K562 (cell line): ENCODE data around the gene ECI1. TPM values are rescaled to one million over a fixed set of nuclear protein-coding genes. Genes with fewer than 3 reads are reported as not detected.

ENCODE experiments used
- ATAC-seq: fragments of 200-7000 bp; cut with Tn5 transposase; 3 replicates; pipeline ENCODE4 v1.9.1; 2020; ENCODE audit warnings: moderate library complexity
- BruUV-seq: library from RNA; stranded (reverse); fragments of 400-500 nt; replicated peaks from 2 replicates; lab custom pipeline; 2021; lab: Mats Ljungman, UMichigan
- CTCF ChIA-PET: fragments of 300-600 bp; formaldehyde crosslinking; extraction: SDS; loops from one replicate; lab custom pipeline; 2021; ENCODE audit warnings: low intra/inter-chr PET ratio; lab: Yijun Ruan, JAX
- POLR2A ChIA-PET: fragments of 300-600, 350-650 bp; sonication (Branson Sonifier 250); formaldehyde crosslinking; extraction: SDS; loops from one replicate; lab custom pipeline; 2021; ENCODE audit warnings: antibody characterized with exemption, inconsistent platforms; lab: Yijun Ruan, JAX
- DNase-seq, 4 experiments: peaks; one replicate each; pipeline versions ENCODE4 v3.0.0 to v3.0.0-alpha.2; 2011 to 2018; ENCODE audit warnings: low spot score in 3 of 4, mixed read lengths in 3 of 4; ENCODE audit errors: extremely low read depth in 1 of 4
- FAIRE-seq: peaks from 2 replicates; lab custom pipeline; 2011; peaks lifted over from hg19 to GRCh38; lab: Jason Lieb, UNC
- H2AFZ ChIP-seq: 2 replicates; pipeline ENCODE4 v1.6.0; 2011; ENCODE audit warnings: low read depth, low read length, control low read depth, inconsistent platforms
- H3K27ac ChIP-seq: fragments of 200-600 bp; 3 replicates; pipeline ENCODE4 v1.8.0; 2011; ENCODE audit warnings: low read depth, mild to moderate bottlenecking, control low read depth, inconsistent platforms, low read length, moderate library complexity, mixed read lengths; ENCODE audit errors: extremely low read depth
- H3K27me3 ChIP-seq, 2 experiments: fragments of 300-600 bp in 1 of 2; 2 replicates in 1 of 2; 3 replicates in 1 of 2; pipeline versions ENCODE4 v1.6.0 to v1.8.0; 2011; ENCODE audit warnings: inconsistent platforms in 2 of 2, low read length in 2 of 2, mild to moderate bottlenecking in 1 of 2, mixed read lengths in 1 of 2, moderate library complexity in 1 of 2; ENCODE audit not compliant: control insufficient read depth in 2 of 2, insufficient read depth in 2 of 2
- H3K36me3 ChIP-seq: fragments of 300-600 bp; 3 replicates; pipeline ENCODE4 v1.8.0; 2011; ENCODE audit warnings: mild to moderate bottlenecking, low read length, inconsistent platforms; ENCODE audit not compliant: control insufficient read depth, insufficient read depth
- H3K4me1 ChIP-seq, 2 experiments: fragments of 200-600 bp in 1 of 2; replicated peaks in 1 of 2; 2 replicates in 1 of 2; 3 replicates in 1 of 2; pipeline versions ENCODE4 v1.5.1 to v1.8.0; 2011; ENCODE audit warnings: inconsistent platforms in 2 of 2, low read length in 2 of 2, mild to moderate bottlenecking in 1 of 2, mixed read lengths in 1 of 2, moderate library complexity in 1 of 2; ENCODE audit not compliant: control insufficient read depth in 2 of 2, insufficient read depth in 2 of 2
- H3K4me2 ChIP-seq: 2 replicates; pipeline ENCODE4 v1.6.1; 2011; ENCODE audit warnings: low read length, control low read depth, inconsistent platforms, mixed read lengths; ENCODE audit not compliant: insufficient read depth
- H3K4me3 ChIP-seq: fragments of 200-600 bp; sonication (generic), shearing (Covaris generic); 2 replicates; pipeline ENCODE4 v1.5.1; 2016; ENCODE audit warnings: control low read depth, inconsistent platforms
- H3K79me2 ChIP-seq: fragments of 200-600 bp; 3 replicates; pipeline ENCODE4 v1.8.0; 2011; ENCODE audit warnings: low read length, inconsistent platforms; ENCODE audit not compliant: control insufficient read depth, insufficient read depth
- H3K9ac ChIP-seq, 2 experiments: 2 replicates each; pipeline versions ENCODE4 v1.6.0 to v1.6.1; 2011; ENCODE audit warnings: low read depth in 2 of 2, low read length in 2 of 2, control low read depth in 1 of 2, inconsistent platforms in 1 of 2, mild to moderate bottlenecking in 1 of 2, mixed read lengths in 1 of 2; ENCODE audit not compliant: insufficient read depth in 1 of 2
- H3K9me1 ChIP-seq: one replicate; pipeline ENCODE4 v1.6.0; 2011; ENCODE audit warnings: inconsistent platforms, mild to moderate bottlenecking, low read length, moderate library complexity; ENCODE audit not compliant: control insufficient read depth, insufficient read depth
- H3K9me3 ChIP-seq: replicated peaks from 2 replicates; pipeline ENCODE4 v1.5.1; 2011; ENCODE audit warnings: low read depth, low read length, inconsistent platforms; ENCODE audit not compliant: control insufficient read depth, insufficient read depth
- H4K20me1 ChIP-seq: replicated peaks from 2 replicates; pipeline ENCODE4 v1.6.1; 2011; ENCODE audit warnings: low read length, inconsistent platforms, mixed read lengths; ENCODE audit not compliant: control insufficient read depth, insufficient read depth
- CEBPG ChIP-seq, 3 experiments: fragments of 200-800 bp in 1 of 3; sonication (Bioruptor generic) in 1 of 3; sonication (generic) in 1 of 3; formaldehyde crosslinking in 1 of 3; IDR thresholded peaks in 2 of 3; conservative IDR thresholded peaks in 1 of 3; 2 replicates each; pipeline versions ENCODE4 v1.6.1 to v1.8.0; 2016 to 2022; ENCODE audit warnings: missing compliant biosample characterization in 2 of 3, missing genetic modification characterization in 2 of 3, mild to moderate bottlenecking in 1 of 3, missing genetic modification reagents in 1 of 3
- HDAC2 ChIP-seq: fragments of 450-650 bp; IDR thresholded peaks from 2 replicates; pipeline ENCODE4 v1.6.1; 2016; ENCODE audit warnings: mild to moderate bottlenecking
- KLF10 ChIP-seq: fragments of 250-450 bp; sonication (Bioruptor Pico); IDR thresholded peaks from 2 replicates; pipeline ENCODE4 v1.6.1; 2021; ENCODE audit warnings: matching md5 sums
- NBN ChIP-seq: fragments of 450-650 bp; IDR thresholded peaks from 2 replicates; pipeline ENCODE4 v1.6.1; 2016; ENCODE audit warnings: low read depth, mild to moderate bottlenecking
- POLR2G ChIP-seq: fragments of 200-400 bp; formaldehyde crosslinking; IDR thresholded peaks from 2 replicates; pipeline ENCODE4 v1.6.1; 2017; ENCODE audit warnings: low read depth, mild to moderate bottlenecking, antibody characterized with exemption, low read length, moderate library complexity
- POLR2H ChIP-seq: IDR thresholded peaks from 2 replicates; pipeline ENCODE4 v1.6.1; 2016; ENCODE audit warnings: missing genetic modification characterization, low read depth, mild to moderate bottlenecking, control low read depth, missing compliant biosample characterization, moderate library complexity
- RBBP5 ChIP-seq: fragments of 200-600 bp; sonication (generic); IDR thresholded peaks from 2 replicates; pipeline ENCODE4 v1.6.1; 2012; ENCODE audit warnings: borderline replicate concordance, mild to moderate bottlenecking, low read length, control low read depth, inconsistent platforms; ENCODE audit not compliant: insufficient read depth, poor library complexity, severe bottlenecking
- RBFOX2 ChIP-seq: fragments of 200-400 bp; formaldehyde crosslinking; IDR thresholded peaks from 2 replicates; pipeline ENCODE4 v1.6.1; 2017; ENCODE audit warnings: low read depth, mild to moderate bottlenecking, low read length, moderate library complexity
- RBM34 ChIP-seq: fragments of 200-400 bp; formaldehyde crosslinking; IDR thresholded peaks from 2 replicates; pipeline ENCODE4 v1.6.1; 2018; ENCODE audit warnings: low read length, borderline replicate concordance; ENCODE audit not compliant: insufficient read depth
- SMAD4 ChIP-seq: fragments of 250-450 bp; sonication (Bioruptor Pico); conservative IDR thresholded peaks from 2 replicates; pipeline ENCODE4 v1.8.0; 2021; ENCODE audit warnings: inconsistent platforms, mild to moderate bottlenecking, moderate library complexity
- SMARCC2 ChIP-seq: fragments of 450-650 bp; IDR thresholded peaks from 2 replicates; pipeline ENCODE4 v1.6.1; 2017; ENCODE audit warnings: antibody characterized with exemption, moderate library complexity, mild to moderate bottlenecking, low read depth
- TOE1 ChIP-seq, 2 experiments: fragments of 450-650 bp in 1 of 2; sonication (generic) in 1 of 2; formaldehyde crosslinking in 1 of 2; IDR thresholded peaks; 2 replicates each; pipeline versions ENCODE4 v1.7.1 to v1.8.0; 2016 to 2022; ENCODE audit warnings: borderline replicate concordance in 2 of 2, mild to moderate bottlenecking in 2 of 2, antibody characterized with exemption in 1 of 2, inconsistent platforms in 1 of 2, low read depth in 1 of 2, missing genetic modification reagents in 1 of 2, moderate library complexity in 1 of 2
- U2AF1 ChIP-seq: fragments of 200-400 bp; formaldehyde crosslinking; optimal IDR thresholded peaks from 2 replicates; pipeline ENCODE3; 2017; ENCODE audit warnings: mild to moderate bottlenecking, low read depth, low read length, moderate library complexity
- WGBS: fragments of 100-300 bp; shearing (Covaris generic); methylation state at CpG from one replicate; pipeline ENCODE4 v1.1.6; 2016; ENCODE audit warnings: low coverage, mixed read lengths; ENCODE audit not compliant: insufficient coverage; ENCODE audit errors: missing lambda C conversion rate; 5-methylcytosine and 5-hydroxymethylcytosine counted together
- in situ Hi-C: fragments of 300-500 bp; cut with MboI; formaldehyde crosslinking; loops from 4 replicates; pipeline ENCODE4 v1.15.0; 2018; ENCODE audit warnings: inconsistent platforms, mixed read lengths
- intact Hi-C: fragments of 100-400 bp; cut with micrococcal nuclease; formaldehyde crosslinking; loops from 2 replicates; pipeline ENCODE4 v1.14.2; 2022
- polyA plus RNA-seq, 8 experiments: library from polyadenylated mRNA; depleted of rRNA in 4 of 8; stranded (reverse) in 5 of 8; unstranded in 3 of 8; fragments of >200 nt; fragmentation: Nextera tagmentation in 2 of 8; fragmentation: Illumina TruSeq in 1 of 8; extraction: Ambion mirVana in 2 of 8; extraction: Trizol in 1 of 8; gene quantifications; 2 replicates each; pipeline versions ENCODE4 v1.2.1 to v1.2.3, GENCODE V29; 2011 to 2014; ENCODE audit warnings: inconsistent platforms in 1 of 8, missing spikeins in 1 of 8
- total RNA-seq, 7 experiments: library from RNA; depleted of rRNA in 6 of 7; stranded (reverse); fragments of >200 nt in 6 of 7; fragmentation: Illumina TruSeq in 2 of 7; extraction: Trizol in 2 of 7; gene quantifications; 2 replicates each; pipeline versions ENCODE4 v1.2.1 to v1.2.3, GENCODE V29; 2011 to 2021; ENCODE audit warnings: low replicate concordance in 1 of 7

ECI1 gene
- total and polyA plus RNA-seq, 9 of the 15 experiments (the other 6 are each of a cell fraction or from before 2014, with no cell fraction given), result 4.7 to 189 (median 54.0) TPM

- Histone ChIP-seq H2AFZ (no peak overlapping the region), H3K9me3 (no peaks in the 10 kb centered on the region), H3K27me3 (no peaks in the 10 kb centered on the region), H4K20me1 (peaks cover 8% of the 10 kb centered on the region), H3K79me2 (peaks cover 47% of the 10 kb centered on the region), H3K4me3 (peak overlapping the region; percentile 84), H3K36me3 (peaks cover 42% of the 10 kb centered on the region; the same call in 1 of the 3 replicates), H3K27ac (no peak overlapping the region; the same call in 2 of the 3 replicates), H3K4me1 (peaks cover 22 to 77% of the 10 kb centered on the region in 2 experiments), H3K9ac (peak overlapping the region; percentile 92 to 96; a peak in 3 of 4 replicates), H3K9me1 (no peaks in the 10 kb centered on the region), H3K4me2 (peak overlapping the region; percentile 92)
- BruUV-seq, result no TSS peak
- no peak for ATAC-seq
- 92% methylated on average over 15 of the region's 23 CpGs for WGBS
- no peak for FAIRE-seq
- ChIA-PET CTCF (no interaction called here), POLR2A (interaction anchor here (0.9 to 1.4 kb wide), 5 partner anchors 7 to 51 kb away, joined by 4 to 7 read pairs (median 6); partner anchors contain the start of genes ECI1, PGP and TRAF7)
- TF ChIP-seq TOE1 (IDR thresholded peaks at IDR 0.05; ENCODE audit: borderline replicate concordance) (no peak), TOE1 (CRISPR knock-in tag; IDR thresholded peaks at IDR 0.05; ENCODE audit: borderline replicate concordance, low read depth) (no peak), RBM34 (no peak), NBN (no peak), SMAD4 (0 out of 2 replicates have a peak, but pooled peaks have one; percentile 16), KLF10 (CRISPR knock-in tag) (no peak), POLR2H (no peak), RBBP5 (no peak), HDAC2 (no peak), U2AF1 (no peak), POLR2G (peak; percentile 62), RBFOX2 (peak; percentile 65), SMARCC2 (no peak), CEBPG (CRISPR knock-in tag; IDR thresholded peaks at IDR 0.05) (peak; percentile 61; the same call in 1 of the 2 replicates), CEBPG (tag; conservative IDR thresholded peaks at IDR 0.05 in 1 of 2, IDR thresholded peaks at IDR 0.05 in 1 of 2) (no peak)
- no peak for DNase-seq
- in situ Hi-C loops (no loop called here), intact Hi-C loops (no loop called here)
Observed at GRCh38 chr16:2206780-2207433, 44.5 kb downstream of the ECI1 start.
